ENCODE measurements around the gene SLC40A1.

DNA sequence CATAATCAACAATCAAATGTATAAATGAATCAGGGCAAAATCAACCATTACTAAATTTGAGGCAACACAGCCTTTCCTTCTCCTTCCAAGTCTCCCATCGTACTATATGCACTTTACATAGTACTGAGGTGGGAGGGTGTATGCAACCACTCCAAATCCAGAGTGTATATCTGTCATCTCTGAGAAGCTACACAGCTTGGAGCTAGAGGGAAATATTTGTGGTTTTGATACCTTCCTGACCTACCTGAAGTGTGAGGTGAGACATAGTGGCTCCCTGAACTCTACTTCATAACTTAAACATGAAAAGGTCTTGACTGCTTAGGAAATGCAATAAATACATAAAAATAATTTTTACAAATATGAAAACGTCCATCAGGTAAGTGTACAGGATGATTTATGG, 30.1 kb upstream of the SLC40A1 start:
- TF ChIP-seq CTCF (IDR thresholded peaks at IDR 0.05; ENCODE audit: low read depth, low read length, poor library complexity, severe bottlenecking), result no peak
- no peak for TF ChIP-seq EZH2phosphoT487 (IDR thresholded peaks at IDR 0.05; ENCODE audit: borderline replicate concordance, low read length)

Data from DOHH2 (cell line).